Gastroesophageal sphincter (tissue), 3 donors: ENCODE results near the gene IGHMBP2.

Source experiments
- CTCF ChIP-seq, 4 experiments: fragments of 200-600 bp in 2 of 4; fragments of 450-650 bp in 2 of 4; sonication (generic) in 1 of 4; IDR thresholded peaks; one replicate each; pipeline ENCODE4 v1.5.1; 2017 to 2019; ENCODE audit warnings: antibody characterized with exemption in 4 of 4, mild to moderate bottlenecking in 2 of 4, moderate library complexity in 2 of 4
- EP300 ChIP-seq: sonication (generic); formaldehyde crosslinking; IDR thresholded peaks from one replicate; pipeline ENCODE4 v1.6.1; 2017; ENCODE audit warnings: antibody characterized with exemption, mild to moderate bottlenecking

- TF ChIP-seq EP300 (no peak), CTCF (IDR thresholded peaks at IDR 0.05) (no peak)
Observed at GRCh38 chr11:68938088-68938487, 34.4 kb downstream of the IGHMBP2 start.
